NB4 (cell line): ENCODE measurements around the gene EXOC6.

ENCODE experiments used
- DNase-seq: peaks from one replicate; pipeline ENCODE4 v3.0.0; 2010; ENCODE audit warnings: low read depth
- H3K4me3 ChIP-seq: one replicate; pipeline ENCODE4 v1.5.1; 2011; ENCODE audit warnings: mild to moderate bottlenecking, low read depth, low read length, moderate library complexity
- MYC ChIP-seq: IDR thresholded peaks from 2 replicates; pipeline ENCODE4 v1.6.1; 2011; ENCODE audit warnings: low read depth, low read length
- POLR2A ChIP-seq: IDR thresholded peaks from 2 replicates; pipeline ENCODE4 v1.6.1; 2011; ENCODE audit warnings: mild to moderate bottlenecking; ENCODE audit not compliant: insufficient read length; ENCODE audit errors: extremely low read depth
- TF ChIP-seq, protein P1 (sequence below): IDR thresholded peaks from 2 replicates; pipeline ENCODE4 v1.6.1; 2011; ENCODE audit warnings: low read depth, low read length
- TF ChIP-seq, protein P2 (sequence below): IDR thresholded peaks from one replicate; pipeline ENCODE4 v1.5.1; 2012; ENCODE audit warnings: low read depth, low read length

EXOC6 gene

DNA sequence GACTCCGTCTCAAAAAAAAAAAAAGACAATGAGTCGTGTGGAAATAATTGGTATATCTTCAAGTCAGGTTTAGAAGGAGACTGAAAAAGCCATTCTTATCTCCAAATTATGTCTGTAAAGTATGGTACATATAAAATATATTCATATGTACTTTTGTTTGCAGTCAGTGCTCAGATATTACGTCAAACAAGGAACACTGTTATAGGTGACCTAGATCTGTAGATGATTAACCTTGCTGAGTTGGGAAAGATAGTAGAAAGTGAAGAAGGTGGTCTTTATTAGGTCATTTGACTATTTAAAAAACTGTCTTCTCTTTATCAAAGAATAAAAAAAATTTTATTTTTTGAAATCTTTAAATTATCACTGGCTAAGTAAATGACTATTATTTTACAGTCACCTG, 167.4 kb downstream of the EXOC6 start:
- H3K4me3 ChIP-seq: no peak overlapping the region
- no peak for TF ChIP-seq MYC
- TF ChIP-seq, protein P1, sequence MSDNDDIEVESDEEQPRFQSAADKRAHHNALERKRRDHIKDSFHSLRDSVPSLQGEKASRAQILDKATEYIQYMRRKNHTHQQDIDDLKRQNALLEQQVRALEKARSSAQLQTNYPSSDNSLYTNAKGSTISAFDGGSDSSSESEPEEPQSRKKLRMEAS: no peak
- TF ChIP-seq POLR2A: no peak
- TF ChIP-seq, protein P2, sequence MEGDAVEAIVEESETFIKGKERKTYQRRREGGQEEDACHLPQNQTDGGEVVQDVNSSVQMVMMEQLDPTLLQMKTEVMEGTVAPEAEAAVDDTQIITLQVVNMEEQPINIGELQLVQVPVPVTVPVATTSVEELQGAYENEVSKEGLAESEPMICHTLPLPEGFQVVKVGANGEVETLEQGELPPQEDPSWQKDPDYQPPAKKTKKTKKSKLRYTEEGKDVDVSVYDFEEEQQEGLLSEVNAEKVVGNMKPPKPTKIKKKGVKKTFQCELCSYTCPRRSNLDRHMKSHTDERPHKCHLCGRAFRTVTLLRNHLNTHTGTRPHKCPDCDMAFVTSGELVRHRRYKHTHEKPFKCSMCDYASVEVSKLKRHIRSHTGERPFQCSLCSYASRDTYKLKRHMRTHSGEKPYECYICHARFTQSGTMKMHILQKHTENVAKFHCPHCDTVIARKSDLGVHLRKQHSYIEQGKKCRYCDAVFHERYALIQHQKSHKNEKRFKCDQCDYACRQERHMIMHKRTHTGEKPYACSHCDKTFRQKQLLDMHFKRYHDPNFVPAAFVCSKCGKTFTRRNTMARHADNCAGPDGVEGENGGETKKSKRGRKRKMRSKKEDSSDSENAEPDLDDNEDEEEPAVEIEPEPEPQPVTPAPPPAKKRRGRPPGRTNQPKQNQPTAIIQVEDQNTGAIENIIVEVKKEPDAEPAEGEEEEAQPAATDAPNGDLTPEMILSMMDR: no peak

DNA sequence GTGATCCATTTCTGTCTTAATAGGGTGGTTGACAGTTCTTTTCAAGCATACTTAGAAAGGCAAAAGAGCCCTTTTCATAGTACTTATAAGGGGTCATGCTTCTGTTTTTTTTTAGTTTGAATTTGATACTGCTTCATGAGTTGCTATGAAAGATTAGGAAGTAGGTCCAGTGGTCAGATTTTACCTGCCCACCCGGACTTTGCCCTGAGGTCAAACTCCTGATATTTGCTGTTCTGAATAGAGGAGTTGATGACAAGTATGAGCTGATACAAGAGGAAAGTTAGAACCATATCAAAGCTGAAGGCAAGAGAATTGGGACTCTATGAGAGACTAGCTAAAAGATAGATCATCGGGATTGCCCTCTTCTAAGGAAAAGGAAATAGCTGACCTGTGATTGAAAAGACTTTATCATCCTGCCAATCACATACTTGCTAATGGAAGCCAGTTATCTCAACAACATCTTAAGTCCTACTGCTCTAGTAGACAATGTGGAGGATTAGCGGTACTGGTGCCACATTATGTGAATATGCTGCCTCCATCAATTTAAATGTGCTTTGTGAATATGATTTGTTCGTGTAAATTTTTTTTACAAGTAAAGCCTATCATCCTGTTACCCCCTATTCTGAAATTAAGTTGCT, 174.8 kb downstream of the EXOC6 start:
- H3K4me3 ChIP-seq: no peak overlapping the region
- no peak for DNase-seq
- TF ChIP-seq POLR2A: no peak
- TF ChIP-seq, protein P1: no peak
- TF ChIP-seq, protein P2: no peak
- TF ChIP-seq MYC: no peak

More for the DNA sequence above, 167.4 kb downstream of the EXOC6 start:
- no peak for DNase-seq

GRCh38 chr10:93026072-93026471, 177.8 kb downstream of the EXOC6 start:
- TF ChIP-seq, protein P1: no peak
- no peak overlapping the region for H3K4me3 ChIP-seq
- DNase-seq: no peak

GRCh38 chr10:93027508-93027907, 179.2 kb downstream of the EXOC6 start:
- H3K4me3 ChIP-seq: no peak overlapping the region
- TF ChIP-seq, protein P2: no peak
- TF ChIP-seq, protein P1: no peak
- TF ChIP-seq POLR2A: no peak
- TF ChIP-seq MYC: no peak
- no peak for DNase-seq

DNA sequence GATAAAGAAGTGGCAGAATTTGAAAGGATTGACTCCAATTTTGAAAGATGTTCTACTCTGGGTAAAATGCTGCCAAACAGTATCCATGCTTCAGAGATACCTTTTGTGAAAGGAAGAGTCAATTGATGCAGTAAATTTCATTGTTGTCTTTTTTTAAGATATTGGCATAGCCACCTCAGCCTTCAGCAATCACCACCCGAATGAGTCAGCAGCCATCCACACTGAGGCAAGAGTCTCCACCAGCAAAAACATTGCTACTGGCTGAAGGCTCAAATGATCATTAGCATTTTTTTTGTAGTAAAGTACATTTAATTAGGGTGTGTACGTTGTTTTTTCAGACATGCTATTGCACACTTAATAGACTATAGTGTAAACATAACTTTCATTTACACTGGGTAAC, 180.6 kb downstream of the EXOC6 start:
- H3K4me3 ChIP-seq: no peak overlapping the region
- TF ChIP-seq, protein P1: no peak
- TF ChIP-seq, protein P2: no peak
- no peak for TF ChIP-seq POLR2A
- no peak for TF ChIP-seq MYC
- DNase-seq: peak; percentile 15

DNA sequence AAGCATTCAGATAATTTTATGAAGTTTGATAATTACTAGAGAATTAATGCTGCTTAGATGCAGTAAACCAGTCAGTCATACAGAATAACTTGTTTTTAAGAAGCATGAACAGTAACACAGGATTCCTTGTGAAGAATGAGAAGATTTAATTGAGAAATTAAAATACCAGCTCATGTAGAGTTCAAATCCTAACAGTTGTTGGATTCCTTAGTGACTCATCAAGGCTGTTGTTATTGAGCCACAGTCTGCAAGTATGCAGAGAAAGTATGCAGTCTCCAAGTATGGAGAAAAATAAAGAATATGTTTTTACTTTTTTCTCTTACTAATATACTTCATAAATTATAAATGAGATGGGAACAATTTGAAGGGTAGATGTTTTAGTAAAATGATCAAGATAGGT, 182.1 kb downstream of the EXOC6 start:
- TF ChIP-seq, protein P1: no peak
- TF ChIP-seq, protein P2: no peak
- no peak for TF ChIP-seq MYC
- no peak for TF ChIP-seq POLR2A
- DNase-seq: no peak
- H3K4me3 ChIP-seq: no peak overlapping the region
